Stimulated activated CD8-positive, alpha-beta memory T cell treated with anti-CD3 and anti-CD28 coated beads, Interleukin-15, amount 100 ng/mL, for 1 hour (primary cell): Measurements from ENCODE around the gene DEXI.
A peak's percentile ranks its signal among the peaks of the same experiment; 100 is the strongest.
"Not testable (repeated sequence)": the region's sequence is repeated elsewhere in the genome, so short reads cannot be mapped to it uniquely, and the experiment has no call there.

ENCODE experiments used
- DNase-seq: peaks from one replicate; pipeline ENCODE4 v3.0.0-alpha.2; 2020; ENCODE audit warnings: low read depth

The DEXI gene

DNA sequence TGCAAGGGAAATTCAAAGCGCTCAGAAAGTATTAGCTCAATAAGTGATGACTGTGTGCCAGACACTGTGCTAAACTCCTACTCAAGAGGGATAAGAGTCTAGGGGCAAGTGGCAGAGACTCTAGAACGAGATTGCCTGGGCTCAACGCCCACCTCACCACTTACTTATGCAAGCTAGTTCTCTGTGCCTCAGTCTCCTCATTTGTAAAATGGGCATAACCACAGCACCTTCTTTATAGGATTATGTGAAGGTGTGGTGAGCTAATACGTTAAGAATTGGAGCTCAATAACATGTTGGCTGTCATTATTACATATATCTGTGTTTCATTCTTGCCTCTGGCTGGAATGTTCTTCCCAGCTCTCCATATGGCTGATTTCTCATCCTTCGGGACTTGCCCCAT, 15.4 kb downstream of the DEXI start:
- no peak for DNase-seq

DNA sequence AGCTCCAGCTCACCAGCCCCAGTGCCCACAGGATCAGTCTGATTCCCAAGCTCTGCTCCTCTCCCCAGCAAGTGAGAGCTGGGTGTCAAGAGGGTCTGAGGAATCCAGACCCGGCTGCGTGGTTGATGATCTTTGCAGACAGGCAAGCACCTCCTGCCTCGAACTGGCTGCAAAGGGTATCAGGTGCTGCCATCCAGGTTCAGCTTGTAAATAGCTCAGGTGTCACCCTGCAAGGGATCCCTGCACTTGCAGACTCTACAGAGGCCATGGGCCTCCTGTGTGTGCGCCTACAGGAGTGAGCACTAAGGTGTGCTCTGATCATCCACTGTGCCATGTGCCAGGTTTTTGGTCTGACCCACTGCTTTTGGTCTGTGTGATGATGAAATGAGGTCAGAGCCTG, 16.2 kb downstream of the DEXI start:
- DNase-seq: no peak

DNA sequence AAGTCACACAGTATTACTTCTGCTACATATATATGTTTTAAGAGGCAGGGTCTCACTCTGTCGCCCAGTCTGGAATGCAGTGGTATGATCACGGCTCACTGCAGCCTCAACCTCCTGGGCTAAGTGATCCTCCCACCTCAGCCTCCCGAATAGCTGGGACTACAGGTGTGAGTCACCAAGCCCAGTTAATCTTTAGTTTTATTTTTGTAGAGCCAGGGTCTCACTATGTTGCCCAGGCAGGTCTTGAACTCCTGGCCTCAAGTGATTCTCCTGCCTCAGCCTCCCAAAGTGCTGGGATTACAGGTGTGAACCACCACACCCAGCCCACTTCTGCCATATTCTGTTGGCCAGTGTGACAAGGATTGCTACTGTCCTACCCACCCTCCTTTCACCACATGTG, 17.0 kb downstream of the DEXI start:
- not testable (repeated sequence) for DNase-seq

DNA sequence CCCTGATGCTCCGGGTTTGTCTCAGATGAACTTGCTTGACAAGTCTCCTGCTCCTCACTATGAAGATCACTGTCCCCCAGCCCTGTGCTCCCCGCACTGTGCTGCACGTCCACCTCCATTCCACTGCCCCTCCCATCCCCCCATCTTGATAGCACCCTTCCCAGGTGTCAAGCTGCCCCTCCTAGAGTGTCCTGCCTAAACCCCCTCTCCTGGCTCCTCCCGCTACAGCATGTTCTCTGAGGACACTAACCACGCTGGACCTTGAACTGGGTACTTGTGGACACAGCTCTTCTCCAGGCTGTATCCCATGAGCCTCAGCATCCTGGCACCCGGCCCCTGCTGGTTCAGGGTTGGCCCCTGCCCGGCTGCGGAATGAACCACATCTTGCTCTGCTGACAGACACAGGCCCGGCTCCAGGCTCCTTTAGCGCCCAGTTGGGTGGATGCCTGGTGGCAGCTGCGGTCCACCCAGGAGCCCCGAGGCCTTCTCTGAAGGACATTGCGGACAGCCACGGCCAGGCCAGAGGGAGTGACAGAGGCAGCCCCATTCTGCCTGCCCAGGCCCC, 18.5 kb downstream of the DEXI start:
- no peak for DNase-seq

DNA sequence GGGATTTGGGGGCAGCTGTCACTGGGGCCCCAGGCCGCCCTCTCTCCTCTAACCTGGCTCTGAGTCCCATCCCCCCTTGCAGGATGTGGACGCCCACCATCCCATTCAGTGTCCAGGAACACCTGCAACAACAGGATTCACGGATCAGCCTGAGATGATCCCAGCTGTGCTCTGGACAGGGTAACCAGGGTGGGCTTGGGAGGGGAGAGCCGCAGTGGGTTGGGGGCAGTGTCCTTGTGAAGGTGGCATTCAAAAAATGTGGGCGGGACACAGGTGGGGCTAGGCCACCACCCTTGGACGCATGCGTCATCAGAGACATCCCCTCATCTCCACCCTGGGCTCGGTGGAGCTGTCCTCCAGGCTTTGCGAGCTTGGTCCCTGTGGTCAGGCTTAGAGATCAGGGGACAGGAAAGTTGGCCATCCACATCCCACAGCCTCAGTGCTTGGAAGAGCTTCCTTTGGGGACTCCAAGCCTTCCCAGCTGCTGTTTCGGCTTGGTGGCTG, 19.1 kb downstream of the DEXI start:
- DNase-seq: no peak

DNA sequence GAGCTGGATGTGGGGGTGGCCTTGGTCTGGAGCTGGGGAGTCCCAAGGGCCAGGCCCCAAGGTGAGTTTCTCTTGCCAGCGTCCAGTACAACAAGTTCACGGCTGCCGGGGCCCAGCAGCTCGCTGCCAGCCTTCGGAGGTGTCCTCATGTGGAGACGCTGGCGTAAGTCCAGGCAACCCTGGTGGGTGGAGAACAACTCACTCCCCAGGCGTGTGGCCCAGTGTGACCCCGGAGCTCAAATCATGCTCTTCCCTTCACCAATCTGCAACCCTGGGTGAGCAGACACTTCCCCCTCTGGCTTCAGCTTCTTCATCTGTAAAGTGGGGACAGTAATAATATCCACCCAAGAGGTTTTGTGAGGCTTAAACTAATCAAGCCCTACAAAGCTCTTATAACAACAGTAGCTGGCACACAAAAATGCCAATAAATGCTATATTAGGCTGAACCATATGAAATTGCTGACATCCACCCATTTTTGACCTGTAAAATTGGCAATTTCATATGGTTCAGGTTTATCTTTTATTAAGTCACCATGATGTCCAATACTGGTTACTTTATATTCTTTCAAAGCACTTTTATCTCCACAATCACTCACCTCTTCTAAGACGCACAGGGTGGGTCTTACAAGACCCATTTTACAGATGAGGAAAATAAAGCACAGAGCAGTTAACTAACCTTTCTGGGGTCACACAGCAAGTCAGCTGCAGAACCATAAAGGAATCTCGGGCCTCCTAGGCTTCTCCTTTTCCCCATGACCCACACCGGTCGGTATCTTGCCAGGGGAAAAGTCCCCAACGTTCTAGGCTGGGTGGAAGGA, 19.7 kb downstream of the DEXI start:
- no peak for DNase-seq

DNA sequence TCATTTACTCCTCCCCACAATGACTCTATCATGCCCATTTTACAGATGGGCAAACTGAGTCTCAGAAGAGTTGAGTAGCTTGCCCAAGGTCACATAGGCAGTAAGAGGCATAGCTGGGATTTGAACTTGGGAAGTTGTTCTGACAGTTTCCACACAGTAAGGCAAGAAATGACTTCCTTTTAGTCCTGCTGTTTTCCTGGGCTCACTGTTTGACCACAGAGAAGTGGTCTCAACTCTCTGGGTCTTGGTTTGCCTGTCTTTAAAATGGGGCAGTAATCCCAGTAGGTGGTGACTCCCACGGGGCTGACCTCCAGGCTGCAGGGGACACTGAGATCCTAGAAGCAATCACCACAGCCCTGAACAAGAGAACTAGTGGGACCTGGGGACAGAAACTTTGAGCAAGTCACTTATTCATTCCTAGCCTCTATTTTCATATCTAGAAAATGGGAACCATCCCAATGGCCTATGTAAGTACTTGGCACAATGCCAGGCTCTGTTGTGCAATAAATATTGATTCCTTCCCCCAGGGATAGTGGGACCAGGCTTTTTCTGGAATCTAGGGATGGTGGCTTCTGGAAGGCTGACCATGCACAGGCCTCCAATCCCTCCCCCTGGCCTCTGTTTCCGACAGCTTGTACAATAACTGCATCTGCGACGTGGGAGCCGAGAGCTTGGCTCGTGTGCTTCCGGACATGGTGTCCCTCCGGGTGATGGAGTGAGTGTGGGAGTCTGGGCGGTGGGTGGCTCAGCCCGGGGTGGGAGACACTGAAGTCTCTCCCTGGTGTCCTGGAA, 20.5 kb downstream of the DEXI start:
- DNase-seq: no peak

DNA sequence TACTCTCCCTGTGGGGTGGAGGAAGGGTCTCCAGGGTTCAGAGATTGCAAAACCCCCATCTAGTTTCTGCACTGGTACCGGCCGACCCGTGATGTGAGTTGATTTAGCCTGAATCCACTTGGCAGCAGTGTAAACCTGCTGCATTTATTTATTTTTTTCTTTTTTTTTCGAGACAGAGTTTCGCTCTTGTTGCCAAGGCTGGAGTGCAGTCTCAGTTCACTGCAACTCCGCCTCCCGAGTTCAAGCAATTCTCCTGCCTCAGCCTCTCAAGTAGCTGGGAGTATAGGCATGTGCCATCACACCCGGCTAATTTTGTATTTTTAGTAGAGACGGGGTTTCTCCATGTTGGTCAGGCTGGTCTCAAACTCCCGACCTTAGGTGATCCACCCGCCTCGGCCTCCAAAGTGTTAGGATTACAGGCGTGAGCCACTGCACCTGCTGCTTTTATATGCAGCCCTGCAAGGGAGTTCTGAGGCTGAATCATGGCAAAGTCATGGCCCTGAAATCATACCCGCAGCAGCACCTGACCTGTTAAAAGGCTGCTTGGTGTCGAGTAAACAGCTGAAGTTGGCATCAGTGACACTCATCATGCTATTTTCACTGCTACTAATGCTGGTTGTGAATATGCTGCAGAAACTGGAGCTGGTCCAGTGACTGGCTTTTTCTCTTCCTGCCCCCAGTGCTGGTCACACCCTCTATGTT, 21.4 kb downstream of the DEXI start:
- DNase-seq: no peak

DNA sequence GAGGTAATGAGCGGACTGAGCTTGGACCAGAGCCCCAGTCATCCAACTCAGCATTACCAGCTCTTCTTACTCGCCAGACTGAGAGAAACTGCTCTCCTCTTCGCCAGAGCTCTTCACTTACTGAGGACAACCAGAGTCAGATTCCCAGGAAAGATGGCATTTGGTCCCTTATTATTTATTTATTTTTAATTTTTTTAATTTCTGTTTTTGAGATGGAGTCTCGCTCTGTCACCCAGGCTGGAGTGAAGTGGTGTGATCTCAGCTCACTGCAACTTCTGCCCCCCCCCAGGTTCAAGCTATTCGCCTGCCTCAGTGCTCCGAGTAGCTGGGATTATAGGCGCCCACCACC, 23.3 kb downstream of the DEXI start:
- DNase-seq: no peak

DNA sequence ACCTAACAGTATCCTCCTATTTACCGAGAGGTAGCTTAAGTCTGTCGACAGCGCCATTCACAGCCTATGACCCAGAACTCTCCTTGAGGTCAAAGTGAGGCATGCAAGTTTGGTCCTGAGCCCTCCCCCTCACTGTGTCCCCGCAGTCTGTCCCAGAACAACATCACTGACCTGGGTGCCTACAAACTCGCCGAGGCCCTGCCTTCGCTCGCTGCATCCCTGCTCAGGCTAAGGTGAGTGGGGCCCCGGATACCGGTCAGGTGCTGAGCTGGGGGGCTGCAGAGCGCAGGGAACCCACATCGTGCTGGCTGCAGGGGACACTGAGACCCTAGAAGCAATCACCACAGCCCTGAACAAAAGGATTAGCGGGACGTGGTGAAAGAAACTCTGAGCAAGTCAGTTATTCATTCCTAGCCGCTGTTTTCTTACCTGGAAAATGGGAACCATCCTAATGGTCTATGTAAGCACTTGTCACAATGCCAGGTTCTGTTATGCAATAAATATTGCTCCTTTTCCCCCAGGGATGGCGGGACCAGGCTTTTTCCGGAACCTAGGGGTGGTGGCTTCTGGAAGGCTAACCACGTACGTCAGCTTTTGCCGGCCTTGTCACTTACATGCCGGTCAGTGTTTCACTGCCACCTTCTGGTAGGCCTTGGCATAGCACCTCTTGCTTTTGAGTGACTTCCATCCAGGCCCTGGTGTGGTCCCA, 23.8 kb downstream of the DEXI start:
- peak; percentile 62 for DNase-seq

DNA sequence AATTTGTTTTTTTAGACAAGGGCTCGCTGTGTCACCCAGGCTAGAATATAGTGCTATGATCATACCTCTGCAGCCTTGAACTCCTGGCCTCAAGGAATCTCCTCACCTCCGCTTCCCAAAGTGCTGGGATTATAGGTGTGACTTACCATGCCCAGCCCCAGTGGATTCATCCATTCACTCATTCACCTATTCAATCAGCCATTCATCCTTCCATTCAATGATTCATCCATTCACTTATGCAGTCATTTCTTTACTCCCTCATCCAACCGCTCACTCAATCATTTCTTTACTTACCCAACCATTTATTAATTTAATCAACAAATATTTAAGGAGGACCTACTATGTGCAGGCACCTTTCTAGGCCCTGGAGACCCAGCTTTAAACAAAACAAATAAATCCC, 25.7 kb downstream of the DEXI start:
- no peak for DNase-seq

DNA sequence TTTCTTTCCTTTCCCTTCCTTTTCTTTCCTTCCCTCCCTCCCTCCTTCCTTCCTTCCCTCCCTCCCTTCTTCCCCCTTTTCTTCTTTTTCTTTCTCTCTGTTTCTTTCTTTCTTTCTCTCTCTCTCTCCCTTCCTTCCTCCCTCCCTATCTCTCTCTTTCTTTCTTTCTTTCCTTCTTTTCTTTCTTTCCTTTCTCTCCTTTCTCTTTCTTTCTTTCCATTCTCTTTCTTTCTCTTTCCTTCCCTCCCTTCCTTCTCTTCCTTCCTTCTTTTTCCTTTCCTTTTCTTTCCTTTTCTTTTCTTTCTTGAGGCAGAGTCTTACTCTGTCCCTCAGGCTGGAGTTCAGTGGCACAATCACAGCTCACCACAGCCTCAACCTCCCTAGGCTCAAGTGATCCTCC, 31.0 kb downstream of the DEXI start:
- DNase-seq: no peak

DNA sequence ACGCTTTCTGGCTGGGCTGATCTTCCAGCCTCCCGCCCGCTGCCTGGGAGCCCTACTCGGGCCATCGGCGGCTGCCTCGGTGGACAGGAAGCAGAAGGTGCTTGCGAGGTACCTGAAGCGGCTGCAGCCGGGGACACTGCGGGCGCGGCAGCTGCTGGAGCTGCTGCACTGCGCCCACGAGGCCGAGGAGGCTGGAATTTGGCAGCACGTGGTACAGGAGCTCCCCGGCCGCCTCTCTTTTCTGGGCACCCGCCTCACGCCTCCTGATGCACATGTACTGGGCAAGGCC, 34.6 kb downstream of the DEXI start:
- DNase-seq: no peak

DNA sequence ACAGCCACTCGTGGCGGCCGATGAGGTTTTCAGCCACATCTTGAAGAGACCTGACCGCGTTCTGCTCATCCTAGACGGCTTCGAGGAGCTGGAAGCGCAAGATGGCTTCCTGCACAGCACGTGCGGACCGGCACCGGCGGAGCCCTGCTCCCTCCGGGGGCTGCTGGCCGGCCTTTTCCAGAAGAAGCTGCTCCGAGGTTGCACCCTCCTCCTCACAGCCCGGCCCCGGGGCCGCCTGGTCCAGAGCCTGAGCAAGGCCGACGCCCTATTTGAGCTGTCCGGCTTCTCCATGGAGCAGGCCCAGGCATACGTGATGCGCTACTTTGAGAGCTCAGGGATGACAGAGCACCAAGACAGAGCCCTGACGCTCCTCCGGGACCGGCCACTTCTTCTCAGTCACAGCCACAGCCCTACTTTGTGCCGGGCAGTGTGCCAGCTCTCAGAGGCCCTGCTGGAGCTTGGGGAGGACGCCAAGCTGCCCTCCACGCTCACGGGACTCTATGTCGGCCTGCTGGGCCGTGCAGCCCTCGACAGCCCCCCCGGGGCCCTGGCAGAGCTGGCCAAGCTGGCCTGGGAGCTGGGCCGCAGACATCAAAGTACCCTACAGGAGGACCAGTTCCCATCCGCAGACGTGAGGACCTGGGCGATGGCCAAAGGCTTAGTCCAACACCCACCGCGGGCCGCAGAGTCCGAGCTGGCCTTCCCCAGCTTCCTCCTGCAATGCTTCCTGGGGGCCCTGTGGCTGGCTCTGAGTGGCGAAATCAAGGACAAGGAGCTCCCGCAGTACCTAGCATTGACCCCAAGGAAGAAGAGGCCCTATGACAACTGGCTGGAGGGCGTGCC, 35.1 kb downstream of the DEXI start:
- no peak for DNase-seq

DNA sequence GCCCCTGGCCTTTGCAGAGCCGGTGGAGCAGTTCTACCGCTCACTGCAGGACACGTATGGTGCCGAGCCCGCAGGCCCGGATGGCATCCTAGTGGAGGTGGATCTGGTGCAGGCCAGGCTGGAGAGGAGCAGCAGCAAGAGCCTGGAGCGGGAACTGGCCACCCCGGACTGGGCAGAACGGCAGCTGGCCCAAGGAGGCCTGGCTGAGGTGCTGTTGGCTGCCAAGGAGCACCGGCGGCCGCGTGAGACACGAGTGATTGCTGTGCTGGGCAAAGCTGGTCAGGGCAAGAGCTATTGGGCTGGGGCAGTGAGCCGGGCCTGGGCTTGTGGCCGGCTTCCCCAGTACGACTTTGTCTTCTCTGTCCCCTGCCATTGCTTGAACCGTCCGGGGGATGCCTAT, 35.8 kb downstream of the DEXI start:
- no peak for DNase-seq

DNA sequence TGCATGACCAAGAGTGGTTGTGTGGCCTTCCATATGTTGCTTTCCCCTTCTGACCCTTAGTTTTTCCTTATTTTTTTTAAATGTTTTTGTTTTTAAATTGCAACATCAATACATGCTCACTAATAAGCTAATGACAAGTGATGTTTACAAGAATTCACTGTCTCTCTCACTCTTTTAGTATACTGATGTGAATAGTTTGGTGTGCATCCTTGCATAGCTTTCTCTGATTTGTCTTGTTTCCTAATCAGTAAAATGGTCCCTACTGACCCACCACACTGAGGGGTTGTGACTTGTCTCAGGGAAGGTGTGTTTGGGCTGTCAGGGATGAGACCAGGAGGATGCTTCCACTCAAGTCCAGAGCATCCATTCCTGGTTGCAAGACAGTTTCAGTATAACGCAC, 39.3 kb downstream of the DEXI start:
- DNase-seq: no peak

DNA sequence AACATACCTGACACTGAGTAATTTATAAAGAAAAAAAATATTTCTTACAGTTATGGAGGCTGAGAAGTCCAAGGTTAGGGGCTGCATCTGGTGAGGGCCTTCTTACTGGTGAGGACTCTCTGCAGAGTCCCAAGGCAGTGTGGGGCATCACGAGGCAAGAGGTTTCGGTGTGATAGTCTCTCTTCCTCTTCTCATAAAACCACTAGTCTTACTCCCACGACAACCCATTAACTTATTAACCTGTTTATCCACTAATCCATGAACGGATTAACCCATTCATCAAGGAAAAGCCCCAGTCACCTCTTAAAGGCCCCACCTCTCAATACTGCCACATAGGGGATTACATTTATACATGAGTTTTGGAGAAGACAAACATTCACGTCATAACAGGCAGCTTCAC, 45.1 kb downstream of the DEXI start:
- DNase-seq: no peak

DNA sequence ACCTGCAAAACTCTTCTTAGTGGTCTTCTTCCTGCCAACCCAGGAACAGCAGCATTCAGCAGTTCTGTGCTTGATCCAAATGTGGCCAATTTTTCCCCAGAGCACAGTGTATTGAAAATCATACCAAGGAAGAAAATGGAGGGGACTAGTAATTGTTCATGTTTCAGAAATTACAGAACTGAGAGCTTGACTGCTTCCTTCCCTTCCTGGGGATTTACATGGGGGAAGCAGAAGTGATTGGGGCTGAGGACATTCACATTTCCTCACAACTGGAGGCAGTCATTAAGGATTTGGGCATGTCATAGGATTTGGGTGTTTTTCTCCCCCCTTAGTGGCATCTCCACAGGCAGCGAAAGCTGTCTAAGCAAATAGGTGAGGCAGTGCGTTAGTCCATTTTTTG, 45.5 kb downstream of the DEXI start:
- DNase-seq: no peak

DNA sequence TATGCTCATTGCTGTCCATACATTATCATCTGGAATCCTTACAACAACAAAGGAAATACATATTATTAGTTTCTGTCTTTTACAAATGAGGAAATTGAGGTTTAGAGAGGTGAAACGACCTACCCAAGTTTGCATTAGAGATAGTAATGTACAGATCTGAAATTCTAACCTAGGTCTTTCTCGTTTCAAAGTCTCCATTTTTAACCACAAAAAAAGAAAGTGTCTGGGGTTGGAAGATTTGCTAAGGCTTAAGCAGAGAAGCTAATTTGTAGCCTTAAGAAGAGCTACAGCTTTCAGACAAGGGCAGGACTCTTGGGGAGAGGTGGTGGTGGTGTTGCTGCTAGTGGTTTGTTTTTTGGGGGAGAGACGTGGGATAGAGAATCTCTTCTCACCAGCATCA, 46.1 kb downstream of the DEXI start:
- no peak for DNase-seq

DNA sequence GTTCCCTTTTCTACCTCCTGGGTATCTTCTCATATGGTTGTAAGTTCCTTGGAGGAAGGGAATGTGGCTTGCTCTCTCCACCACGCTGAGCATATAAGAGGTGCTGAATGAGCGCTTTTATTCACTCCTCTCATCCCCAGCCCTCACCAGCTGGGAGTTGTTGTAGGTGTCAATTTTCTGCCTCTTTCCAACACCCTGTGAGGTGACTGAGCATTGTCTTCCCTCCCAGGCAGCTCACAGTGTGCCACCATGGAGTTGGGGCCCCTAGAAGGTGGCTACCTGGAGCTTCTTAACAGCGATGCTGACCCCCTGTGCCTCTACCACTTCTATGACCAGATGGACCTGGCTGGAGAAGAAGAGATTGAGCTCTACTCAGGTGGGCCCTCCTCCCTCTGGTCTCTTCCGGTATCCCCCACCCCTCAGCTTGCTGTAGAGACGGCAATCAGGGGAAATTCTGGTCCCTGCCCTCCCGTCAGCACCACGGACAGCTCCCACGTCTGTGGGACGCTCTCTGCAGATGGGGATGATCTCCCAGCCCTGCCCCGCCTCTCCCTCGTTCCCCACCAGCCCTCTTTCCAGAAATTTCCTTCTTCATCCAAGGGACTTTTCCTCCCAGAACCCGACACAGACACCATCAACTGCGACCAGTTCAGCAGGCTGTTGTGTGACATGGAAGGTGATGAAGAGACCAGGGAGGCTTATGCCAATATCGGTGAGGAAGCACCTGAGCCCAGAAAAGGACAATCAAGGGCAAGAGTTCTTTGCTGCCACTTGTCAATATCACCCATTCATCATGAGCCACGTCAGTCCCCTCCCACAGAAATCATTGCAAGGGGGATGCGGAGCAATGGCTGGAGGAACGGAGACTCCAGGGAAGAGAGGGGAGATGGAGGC, 47.0 kb downstream of the DEXI start:
- no peak for DNase-seq
